Nephron (organoid): ENCODE data around the gene CRTC2.
"Not testable (repeated sequence)": the region's sequence is repeated elsewhere in the genome, so short reads cannot be mapped to it uniquely, and the experiment has no call there.

Experiments used
- H3K27ac Mint-ChIP-seq, 3 experiments: 2 replicates each; pipeline ENCODE4 v1.8.0; 2020; ENCODE audit warnings: mixed read lengths in 3 of 3, mild to moderate bottlenecking in 2 of 3, moderate library complexity in 1 of 3
- H3K27me3 Mint-ChIP-seq: 2 replicates; pipeline ENCODE4 v1.8.0; 2021; ENCODE audit warnings: low read depth, mild to moderate bottlenecking, moderate library complexity, mixed read lengths
- H3K36me3 Mint-ChIP-seq: 2 replicates; pipeline ENCODE4 v1.8.0; 2020; ENCODE audit warnings: low read depth, mixed read lengths
- H3K4me1 Mint-ChIP-seq: 2 replicates; pipeline ENCODE4 v1.8.0; 2020; ENCODE audit warnings: mixed read lengths
- H3K4me3 Mint-ChIP-seq, 3 experiments: 2 replicates each; pipeline ENCODE4 v1.8.0; 2020; ENCODE audit warnings: mild to moderate bottlenecking in 3 of 3, mixed read lengths in 3 of 3, moderate library complexity in 2 of 3
- H3K9me3 Mint-ChIP-seq: 2 replicates; pipeline ENCODE4 v1.8.0; 2020; ENCODE audit warnings: mixed read lengths
- CTCF ChIP-seq, 3 experiments: fragments of 200-600 bp; sonication (generic); IDR thresholded peaks; one replicate each; pipeline ENCODE4 v1.5.0; 2021; ENCODE audit warnings: antibody characterized with exemption in 3 of 3; ENCODE audit not compliant: unreplicated experiment in 3 of 3

Gene CRTC2

DNA sequence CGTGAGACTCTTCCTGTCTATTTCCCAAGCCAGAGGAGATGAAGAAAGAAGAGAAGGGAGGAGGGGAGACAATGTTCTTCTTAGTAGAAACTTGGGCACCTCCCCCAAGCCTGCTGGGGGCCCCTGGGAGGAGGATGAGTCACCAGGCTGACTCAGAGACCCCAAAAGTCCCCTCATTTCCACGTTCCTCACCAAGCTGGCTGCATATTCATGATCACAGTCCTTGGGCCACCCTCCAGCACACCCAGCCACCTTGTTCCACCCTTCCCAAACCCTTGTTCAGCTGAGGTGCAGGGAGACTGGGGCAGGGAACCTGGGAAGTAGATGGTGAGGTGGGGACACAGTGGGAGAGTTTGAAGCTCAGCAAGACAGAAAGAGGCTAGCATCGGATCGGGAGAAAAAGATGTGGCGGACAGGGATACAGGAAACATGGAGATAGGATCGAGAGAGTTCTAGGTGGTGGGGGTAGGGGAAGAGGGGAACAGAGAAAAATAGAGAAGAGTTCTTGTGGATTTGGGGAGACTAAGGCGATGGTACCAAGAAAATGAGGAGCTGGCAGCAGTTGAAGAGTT lies 27.0 kb upstream of the CRTC2 start:
- Mint-ChIP-seq H3K9me3 (no peaks in the 10 kb centered on the region), H3K4me1 (peaks cover 22% of the 10 kb centered on the region), H3K27me3 (no peaks in the 10 kb centered on the region), H3K36me3 (peaks cover 25% of the 10 kb centered on the region), H3K27ac (peak overlapping the region; percentile 80 to 96 (median 90)), H3K4me3 (peak overlapping the region; percentile 91 to 97 (median 96))
- TF ChIP-seq CTCF (IDR thresholded peaks at IDR 0.05; ENCODE audit: unreplicated experiment in 3 of 3): no peak

DNA sequence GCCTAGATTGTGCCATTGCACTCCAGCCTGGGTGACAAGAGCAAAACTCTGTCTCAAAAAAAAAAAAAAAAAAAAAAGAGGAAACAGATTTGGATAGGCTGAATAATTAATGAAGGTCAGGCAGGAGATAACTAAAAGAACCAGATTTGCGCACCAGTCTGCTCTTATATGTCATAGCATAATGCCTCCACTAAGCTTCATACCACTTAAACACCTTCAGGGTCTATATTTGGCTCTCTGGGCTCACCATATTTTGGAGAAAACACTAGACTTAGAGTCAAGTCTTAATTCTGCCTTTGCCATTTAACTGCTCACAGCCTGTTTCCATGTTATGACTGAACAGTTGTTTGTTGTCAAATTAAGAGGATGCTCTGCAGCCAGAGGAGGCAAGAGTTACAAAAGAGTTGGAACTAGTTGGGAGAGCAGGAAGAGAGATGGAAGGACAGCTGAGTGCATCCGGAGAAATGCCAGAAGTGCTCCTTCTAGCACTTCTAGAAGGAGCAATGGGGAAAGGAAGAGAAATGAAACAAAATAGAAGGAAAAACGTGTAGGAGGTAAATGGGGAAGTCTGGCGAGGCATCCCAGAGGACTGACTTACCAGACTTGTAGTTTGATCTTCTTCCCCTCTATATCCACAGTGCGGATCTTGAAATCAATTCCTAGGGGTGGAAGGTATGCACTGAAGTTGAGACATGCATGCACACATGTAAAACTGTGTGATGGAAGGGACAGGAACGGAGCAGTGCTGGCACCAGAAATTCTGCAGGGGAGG lies 25.9 kb upstream of the CRTC2 start:
- Mint-ChIP-seq H3K36me3 (peaks cover 27% of the 10 kb centered on the region), H3K4me3 (peak overlapping the region; percentile 91 to 97 (median 96)), H3K9me3 (no peaks in the 10 kb centered on the region), H3K4me1 (peaks cover 19% of the 10 kb centered on the region), H3K27me3 (no peaks in the 10 kb centered on the region), H3K27ac (peak overlapping the region; percentile 80 to 91 (median 90))
- TF ChIP-seq CTCF (IDR thresholded peaks at IDR 0.05; ENCODE audit: unreplicated experiment in 3 of 3): no peak

DNA sequence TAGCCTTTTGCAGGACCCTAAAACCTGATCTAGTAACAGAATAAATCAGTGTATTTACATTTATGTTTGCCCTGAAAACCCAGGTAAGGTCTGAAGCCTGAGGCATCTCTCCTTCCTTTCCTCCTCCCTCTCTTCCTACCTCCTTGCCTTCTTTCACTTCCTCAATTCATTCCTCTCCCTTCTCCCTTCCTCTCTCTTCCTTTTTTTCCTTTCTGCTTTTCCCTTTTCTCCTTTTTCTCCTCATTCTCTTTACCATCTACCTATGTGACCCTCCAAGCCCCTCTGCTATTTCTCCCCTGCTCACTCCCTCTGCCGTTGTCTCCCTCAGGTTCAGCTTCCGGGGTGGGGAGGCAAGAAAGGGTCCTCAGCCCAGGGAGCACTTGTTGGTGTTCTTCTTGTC lies 23.3 kb upstream of the CRTC2 start:
- H3K4me1 Mint-ChIP-seq: peaks cover 34% of the 10 kb centered on the region

GRCh38 chr1:153979091-153979490 lies 20.7 kb upstream of the CRTC2 start:
- not testable (repeated sequence) for H3K9me3 Mint-ChIP-seq, H3K27me3 Mint-ChIP-seq
- peak overlapping the region; percentile 45 to 99 (median 97) for H3K27ac Mint-ChIP-seq
- peaks cover 56% of the 10 kb centered on the region for H3K36me3 Mint-ChIP-seq
- peak overlapping the region; percentile 90 to 100 (median 99) for H3K4me3 Mint-ChIP-seq
- peaks cover 31% of the 10 kb centered on the region for H3K4me1 Mint-ChIP-seq

More for the DNA sequence above, 23.3 kb upstream of the CRTC2 start:
- H3K4me3 Mint-ChIP-seq: peak overlapping the region in 1 of 3 experiments; percentile 12
- not testable (repeated sequence) for H3K9me3 Mint-ChIP-seq, H3K27me3 Mint-ChIP-seq, H3K27ac Mint-ChIP-seq
- peaks cover 36% of the 10 kb centered on the region for H3K36me3 Mint-ChIP-seq

- peaks cover 57% of the 10 kb centered on the region for H3K36me3 Mint-ChIP-seq
- TF ChIP-seq CTCF (IDR thresholded peaks at IDR 0.05; ENCODE audit: unreplicated experiment in 3 of 3): no peak
- H3K27me3 Mint-ChIP-seq: no peaks in the 10 kb centered on the region
- H3K9me3 Mint-ChIP-seq: no peaks in the 10 kb centered on the region
- peak overlapping the region; percentile 97 to 99 (median 99) for H3K27ac Mint-ChIP-seq
- peak overlapping the region; percentile 90 to 100 (median 99) for H3K4me3 Mint-ChIP-seq
- peaks cover 30% of the 10 kb centered on the region for H3K4me1 Mint-ChIP-seq
Observed at GRCh38 chr1:153978274-153978909, 20.0 kb upstream of the CRTC2 start.

- H3K27ac Mint-ChIP-seq: peak within 1 kb of the TSS; percentile 97 to 99 (median 99)
- H3K36me3 Mint-ChIP-seq: peaks cover 54% of the 10 kb centered on the region
- peak within 1 kb of the TSS; percentile 90 to 100 (median 99) for H3K4me3 Mint-ChIP-seq
- no peaks in the 10 kb centered on the region for H3K27me3 Mint-ChIP-seq
- no peaks in the 10 kb centered on the region for H3K9me3 Mint-ChIP-seq
- TF ChIP-seq CTCF (IDR thresholded peaks at IDR 0.05; ENCODE audit: unreplicated experiment in 3 of 3): no peak
- H3K4me1 Mint-ChIP-seq: peaks cover 30% of the 10 kb centered on the region
Observed at GRCh38 chr1:153977250-153978240, 19.1 kb upstream of the CRTC2 start, which contains the start of gene JTB. Gene JTB (minus strand): TSS chr1:153977674. CDS start chr1:153977252, 422 bp downstream.
